GM21390 (cell line): ENCODE measurements around the gene TULP4.
A peak's percentile ranks its signal among the peaks of the same experiment; 100 is the strongest.

Experiments
- ATAC-seq: cut with Tn5 transposase; IDR thresholded peaks from one replicate; pipeline ENCODE4 v1.9.1; 2021; ENCODE audit not compliant: unreplicated experiment

The TULP4 gene

GRCh38 chr6:158499601-158500000 lies 187.3 kb downstream of the TULP4 start:
- no peak for ATAC-seq

- no peak for ATAC-seq
These were observed 187.9 kb downstream of the TULP4 start for GRCh38 chr6:158500016-158500735.

- ATAC-seq, result no peak
These were observed 189.3 kb downstream of the TULP4 start for GRCh38 chr6:158501360-158502262.

- ATAC-seq, result no peak
These were observed 190.1 kb downstream of the TULP4 start for GRCh38 chr6:158502263-158502950.

GRCh38 chr6:158503222-158503621 lies 191.0 kb downstream of the TULP4 start:
- ATAC-seq, result no peak

GRCh38 chr6:158503846-158504245 lies 191.6 kb downstream of the TULP4 start:
- no peak for ATAC-seq

- ATAC-seq, result no peak
These were observed 192.9 kb downstream of the TULP4 start for GRCh38 chr6:158505194-158505593.

- ATAC-seq, result no peak
These were observed 194.3 kb downstream of the TULP4 start for GRCh38 chr6:158506601-158507000.

GRCh38 chr6:158507174-158507573 lies 194.9 kb downstream of the TULP4 start:
- no peak for ATAC-seq

GRCh38 chr6:158508450-158508849 lies 196.2 kb downstream of the TULP4 start:
- no peak for ATAC-seq

GRCh38 chr6:158509465-158509864 lies 197.2 kb downstream of the TULP4 start:
- ATAC-seq, result no peak

GRCh38 chr6:158512809-158513208 lies 200.5 kb downstream of the TULP4 start:
- no peak for ATAC-seq

- no peak for ATAC-seq
These were observed 201.9 kb downstream of the TULP4 start for GRCh38 chr6:158514176-158514575.

GRCh38 chr6:158514991-158515390 lies 202.7 kb downstream of the TULP4 start:
- ATAC-seq, result no peak

- no peak for ATAC-seq
These were observed 203.8 kb downstream of the TULP4 start for GRCh38 chr6:158516098-158516497.

- no peak for ATAC-seq
These were observed 204.8 kb downstream of the TULP4 start for GRCh38 chr6:158517038-158517437.

- ATAC-seq, result peak; percentile 30
These were observed 205.3 kb downstream of the TULP4 start for GRCh38 chr6:158517581-158517980.

- ATAC-seq, result peak; percentile 72
These were observed 206.2 kb downstream of the TULP4 start for GRCh38 chr6:158518191-158519127.

GRCh38 chr6:158519300-158519699 lies 207.0 kb downstream of the TULP4 start:
- no peak for ATAC-seq

- no peak for ATAC-seq
These were observed 207.5 kb downstream of the TULP4 start for GRCh38 chr6:158519761-158520160.
